Measurements from ENCODE around the gene ARID4B.

- TF ChIP-seq POLR2AphosphoS5 (IDR thresholded peaks at IDR 0.05; ENCODE audit: low read depth, low read length): no peak
- TF ChIP-seq TAF1 (IDR thresholded peaks at IDR 0.05; ENCODE audit: borderline replicate concordance, low read depth, low read length): no peak
- no peak for TF ChIP-seq POLR2A (IDR thresholded peaks at IDR 0.05; ENCODE audit: low read depth, low read length)
Observed at GRCh38 chr1:235275223-235275622, 52.8 kb downstream of the ARID4B start.
